Epithelial cell of esophagus (primary cell): ENCODE results near the gene RNF152.
"Not testable (repeated sequence)": the region's sequence is repeated elsewhere in the genome, so short reads cannot be mapped to it uniquely, and the experiment has no call there.

Experiments
- DNase-seq: peaks from one replicate; pipeline ENCODE4 v3.0.0; 2010; ENCODE audit warnings: low read depth
- H3K4me3 ChIP-seq: 2 replicates; pipeline ENCODE4 v1.5.1; 2011; ENCODE audit warnings: mild to moderate bottlenecking, low read length, control low read depth
- CTCF ChIP-seq: IDR thresholded peaks from 2 replicates; pipeline ENCODE4 v1.5.1; 2011; ENCODE audit warnings: low read depth, mild to moderate bottlenecking, low read length, control low read depth, inconsistent platforms; ENCODE audit not compliant: insufficient read depth; ENCODE audit errors: missing control alignments

The RNF152 gene

GRCh38 chr18:61815885-61816470, 76.8 kb downstream of the RNF152 start:
- TF ChIP-seq CTCF: no peak
- no peak for DNase-seq
- no peak overlapping the region for H3K4me3 ChIP-seq

GRCh38 chr18:61808286-61808685, 84.5 kb downstream of the RNF152 start:
- no peak for DNase-seq
- no peak overlapping the region for H3K4me3 ChIP-seq
- no peak for TF ChIP-seq CTCF

GRCh38 chr18:61803393-61803792, 89.4 kb downstream of the RNF152 start:
- H3K4me3 ChIP-seq: no peak overlapping the region
- TF ChIP-seq CTCF: no peak
- no peak for DNase-seq

GRCh38 chr18:61797696-61798590, 94.9 kb downstream of the RNF152 start:
- DNase-seq: no peak
- no peak overlapping the region for H3K4me3 ChIP-seq
- TF ChIP-seq CTCF: no peak

GRCh38 chr18:61791031-61791430, 101.8 kb downstream of the RNF152 start:
- no peak overlapping the region for H3K4me3 ChIP-seq
- no peak for DNase-seq
- no peak for TF ChIP-seq CTCF

GRCh38 chr18:61787011-61787670, 105.7 kb downstream of the RNF152 start:
- not testable (repeated sequence) for DNase-seq, H3K4me3 ChIP-seq

GRCh38 chr18:61785588-61785987, 107.2 kb downstream of the RNF152 start:
- H3K4me3 ChIP-seq: no peak overlapping the region
- no peak for DNase-seq
- no peak for TF ChIP-seq CTCF
